Endodermal cell (in vitro differentiated cells): ENCODE data around the gene SSBP3. TPM values are rescaled to one million over a fixed set of nuclear protein-coding genes. Genes with fewer than 3 reads are reported as not detected.
A peak's percentile ranks its signal among the peaks of the same experiment; 100 is the strongest.

Experiments
- DNase-seq: peaks from one replicate; pipeline ENCODE4 v3.0.0-alpha.2; 2017
- H3K27ac ChIP-seq: 2 replicates; pipeline ENCODE4 v1.5.1; 2013; ENCODE audit warnings: mild to moderate bottlenecking, low read depth, low read length, moderate library complexity
- H3K27me3 ChIP-seq: 2 replicates; pipeline ENCODE4 v1.6.1; 2013; ENCODE audit warnings: mild to moderate bottlenecking, low read length, moderate library complexity; ENCODE audit not compliant: insufficient read depth, control insufficient read depth, poor library complexity, severe bottlenecking
- H3K36me3 ChIP-seq: 2 replicates; pipeline ENCODE4 v1.7.0; 2013; ENCODE audit warnings: mild to moderate bottlenecking, low read length, moderate library complexity; ENCODE audit not compliant: control insufficient read depth, insufficient read depth
- H3K4me1 ChIP-seq: one replicate; pipeline ENCODE4 v1.7.0; 2013; ENCODE audit warnings: low read length; ENCODE audit not compliant: control insufficient read depth, insufficient read depth
- H3K4me3 ChIP-seq: 2 replicates; pipeline ENCODE4 v1.5.1; 2013; ENCODE audit warnings: mild to moderate bottlenecking, low read length, moderate library complexity
- H3K9ac ChIP-seq: 2 replicates; pipeline ENCODE4 v1.6.1; 2013; ENCODE audit warnings: mild to moderate bottlenecking, low read length, moderate library complexity; ENCODE audit not compliant: poor library complexity, severe bottlenecking; ENCODE audit errors: extremely low read depth
- H3K9me3 ChIP-seq: 2 replicates; pipeline ENCODE4 v1.6.1; 2013; ENCODE audit warnings: mild to moderate bottlenecking, low read length, moderate library complexity; ENCODE audit not compliant: control insufficient read depth
- H3K27ac Mint-ChIP-seq: 2 replicates; pipeline ENCODE4 v1.8.0; 2020; ENCODE audit warnings: mixed read lengths
- H3K27me3 Mint-ChIP-seq: 2 replicates; pipeline ENCODE4 v1.8.0; 2021; ENCODE audit warnings: mild to moderate bottlenecking, mixed read lengths; ENCODE audit not compliant: insufficient read depth
- H3K36me3 Mint-ChIP-seq: 2 replicates; pipeline ENCODE4 v1.8.0; 2020; ENCODE audit warnings: low read depth, mixed read lengths
- H3K4me1 Mint-ChIP-seq: 2 replicates; pipeline ENCODE4 v1.8.0; 2020; ENCODE audit warnings: mixed read lengths
- H3K4me3 Mint-ChIP-seq: 2 replicates; pipeline ENCODE4 v1.8.0; 2020; ENCODE audit warnings: mild to moderate bottlenecking, moderate library complexity, mixed read lengths
- H3K9me3 Mint-ChIP-seq: 2 replicates; pipeline ENCODE4 v1.8.0; 2020; ENCODE audit warnings: mild to moderate bottlenecking, mixed read lengths
- whole genome bisulfite sequencing, 2 experiments: methylation state at CpG; one replicate each; pipeline versions ENCODE4 v1.1.5 to v1.1.7; 2013; ENCODE audit warnings: missing lambda C conversion rate in 2 of 2, mixed read lengths in 1 of 2; ENCODE audit not compliant: insufficient coverage in 1 of 2, insufficient read length in 1 of 2; 5-methylcytosine and 5-hydroxymethylcytosine counted together
- total RNA-seq, 2 donors: library from RNA; stranded (reverse); fragmentation: NEBNext Ultra II Directional in 1 of 2; extraction: Animal tissue kit (Norgen Biotek cat#: 25700) in 1 of 2; gene quantifications; 2 replicates in 1 of 2; 3 replicates in 1 of 2; pipeline ENCODE4 v1.2.1, GENCODE V29; 2021
- TF ChIP-seq, protein P1 (sequence below): fragments of 200-600 bp; sonication (generic); conservative IDR thresholded peaks from 2 replicates; pipeline ENCODE4 v1.5.0; 2021; ENCODE audit warnings: antibody characterized with exemption, mild to moderate bottlenecking

SSBP3 gene
- total RNA-seq, 2 donors from 2014 or later = 342 TPM

DNA sequence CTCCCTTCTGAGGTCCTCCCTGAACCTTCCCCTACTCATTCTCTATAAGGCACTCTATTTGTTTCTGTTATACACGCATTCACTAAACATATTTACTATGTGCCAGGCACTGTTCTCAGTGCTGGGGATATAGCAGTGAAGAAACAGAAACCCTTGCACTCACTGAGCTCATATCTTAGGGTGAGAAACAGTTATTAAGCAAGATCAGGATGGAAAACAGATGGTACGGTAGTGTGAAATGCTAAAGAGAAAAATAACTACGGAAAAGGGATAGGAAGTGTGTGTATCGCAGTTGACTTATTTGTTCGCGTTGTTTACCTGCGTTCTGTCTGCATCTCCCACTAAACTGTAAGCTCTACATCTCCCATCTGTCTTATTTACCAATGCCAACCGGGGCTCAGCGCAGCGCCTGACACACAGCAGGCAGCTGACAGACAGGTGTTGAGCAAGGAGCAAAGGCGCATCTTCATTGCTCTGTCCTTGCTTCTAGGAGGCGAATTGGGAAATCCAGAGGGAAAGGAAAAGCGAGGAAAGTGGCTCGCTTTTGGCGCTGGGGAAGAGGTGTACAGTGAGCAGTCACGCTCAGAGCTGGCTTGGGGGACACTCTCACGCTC, 206.9 kb downstream of the SSBP3 start:
- TF ChIP-seq, protein P1, sequence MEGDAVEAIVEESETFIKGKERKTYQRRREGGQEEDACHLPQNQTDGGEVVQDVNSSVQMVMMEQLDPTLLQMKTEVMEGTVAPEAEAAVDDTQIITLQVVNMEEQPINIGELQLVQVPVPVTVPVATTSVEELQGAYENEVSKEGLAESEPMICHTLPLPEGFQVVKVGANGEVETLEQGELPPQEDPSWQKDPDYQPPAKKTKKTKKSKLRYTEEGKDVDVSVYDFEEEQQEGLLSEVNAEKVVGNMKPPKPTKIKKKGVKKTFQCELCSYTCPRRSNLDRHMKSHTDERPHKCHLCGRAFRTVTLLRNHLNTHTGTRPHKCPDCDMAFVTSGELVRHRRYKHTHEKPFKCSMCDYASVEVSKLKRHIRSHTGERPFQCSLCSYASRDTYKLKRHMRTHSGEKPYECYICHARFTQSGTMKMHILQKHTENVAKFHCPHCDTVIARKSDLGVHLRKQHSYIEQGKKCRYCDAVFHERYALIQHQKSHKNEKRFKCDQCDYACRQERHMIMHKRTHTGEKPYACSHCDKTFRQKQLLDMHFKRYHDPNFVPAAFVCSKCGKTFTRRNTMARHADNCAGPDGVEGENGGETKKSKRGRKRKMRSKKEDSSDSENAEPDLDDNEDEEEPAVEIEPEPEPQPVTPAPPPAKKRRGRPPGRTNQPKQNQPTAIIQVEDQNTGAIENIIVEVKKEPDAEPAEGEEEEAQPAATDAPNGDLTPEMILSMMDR = no peak
- H3K9me3 Mint-ChIP-seq = no peaks in the 10 kb centered on the region
- H3K36me3 Mint-ChIP-seq = peaks cover 4% of the 10 kb centered on the region
- Histone ChIP-seq H3K27ac (no peak overlapping the region), H3K4me3 (peak overlapping the region; percentile 86), H3K4me1 (peaks cover 3% of the 10 kb centered on the region), H3K9ac (peak overlapping the region; percentile 5), H3K9me3 (no peaks in the 10 kb centered on the region), H3K27me3 (no peaks in the 10 kb centered on the region), H3K36me3 (peaks cover 13% of the 10 kb centered on the region)
- H3K27ac Mint-ChIP-seq = peak overlapping the region; percentile 91
- WGBS, 2 experiments = 27 to 28% methylated on average over 8 to 17 of the region's 17 CpGs
- H3K4me1 Mint-ChIP-seq = peaks cover 18% of the 10 kb centered on the region
- peak overlapping the region; percentile 93 for H3K4me3 Mint-ChIP-seq
- H3K27me3 Mint-ChIP-seq = no peaks in the 10 kb centered on the region
- DNase-seq = no peak

DNA sequence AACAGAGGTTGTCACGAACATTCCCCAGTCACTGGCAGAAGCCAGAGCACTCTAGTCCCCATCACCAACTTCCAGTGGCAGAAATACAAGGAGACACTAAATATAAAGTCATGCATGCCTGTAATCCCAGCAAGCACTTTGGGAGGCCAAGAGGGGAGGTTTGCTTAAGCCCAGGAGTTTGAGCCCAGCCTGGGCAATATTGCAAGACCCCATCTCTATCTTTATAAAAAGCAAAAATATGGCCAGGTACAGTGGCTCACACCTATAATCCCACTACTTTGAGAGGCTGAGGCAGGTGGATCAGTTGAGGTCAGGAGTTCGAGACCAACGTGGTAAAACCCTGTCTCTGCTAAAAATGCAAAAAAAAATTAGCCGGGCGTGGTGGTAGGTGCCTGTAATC, 212.7 kb downstream of the SSBP3 start:
- no peaks in the 10 kb centered on the region for H3K4me1 Mint-ChIP-seq
- H3K27me3 Mint-ChIP-seq = no peaks in the 10 kb centered on the region
- no peak overlapping the region for H3K4me3 Mint-ChIP-seq
- Histone ChIP-seq H3K36me3 (no peaks in the 10 kb centered on the region), H3K4me3 (no peak overlapping the region), H3K9me3 (no peaks in the 10 kb centered on the region), H3K9ac (no peak overlapping the region), H3K27ac (no peak overlapping the region), H3K4me1 (no peaks in the 10 kb centered on the region), H3K27me3 (no peaks in the 10 kb centered on the region)
- DNase-seq = no peak
- 93 to 98% methylated on average over 3 to 5 of the region's 5 CpGs for WGBS, 2 experiments
- no peak overlapping the region for H3K27ac Mint-ChIP-seq
- TF ChIP-seq, protein P1 = no peak
- H3K36me3 Mint-ChIP-seq = peaks cover 6% of the 10 kb centered on the region
- no peaks in the 10 kb centered on the region for H3K9me3 Mint-ChIP-seq

DNA sequence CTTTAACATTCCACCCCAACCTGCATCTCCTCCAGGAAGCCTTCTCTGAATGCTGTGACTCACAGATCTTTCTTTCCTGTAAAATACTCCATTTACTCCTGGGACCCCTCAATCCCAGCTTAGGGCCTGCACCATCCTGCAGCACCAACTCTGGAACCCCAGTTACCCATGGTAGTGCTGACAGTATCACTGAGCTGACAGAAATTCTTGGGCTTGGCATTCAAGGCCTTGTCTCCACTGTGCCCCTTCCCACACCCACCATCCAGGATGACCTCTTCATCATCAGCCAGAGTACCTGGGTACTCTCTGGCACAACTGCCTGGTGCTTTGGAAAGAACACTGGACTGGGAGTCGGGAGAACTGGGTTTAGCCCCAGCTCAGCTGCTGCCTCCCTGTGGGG, 214.7 kb downstream of the SSBP3 start:
- 50% methylated on average over 1 of the region's 1 CpG for WGBS, 2 experiments
- H3K27me3 ChIP-seq = no peaks in the 10 kb centered on the region
- H3K27ac ChIP-seq = no peak overlapping the region
- no peak for DNase-seq
- no peaks in the 10 kb centered on the region for H3K4me1 Mint-ChIP-seq
- H3K27me3 Mint-ChIP-seq = no peaks in the 10 kb centered on the region
- H3K36me3 Mint-ChIP-seq = peaks cover 6% of the 10 kb centered on the region
- TF ChIP-seq, protein P1 = no peak
- no peak overlapping the region for H3K4me3 ChIP-seq
- H3K9me3 Mint-ChIP-seq = no peaks in the 10 kb centered on the region
- no peaks in the 10 kb centered on the region for H3K4me1 ChIP-seq
- H3K4me3 Mint-ChIP-seq = no peak overlapping the region
- H3K36me3 ChIP-seq = no peaks in the 10 kb centered on the region
- no peak overlapping the region for H3K27ac Mint-ChIP-seq
- H3K9ac ChIP-seq = no peak overlapping the region
- no peaks in the 10 kb centered on the region for H3K9me3 ChIP-seq
